SH-SY5Y (cell line): ENCODE results near the gene HMCN1.

ENCODE experiments used
- GATA2 ChIP-seq: IDR thresholded peaks from 2 replicates; pipeline ENCODE4 v1.6.1; 2011; ENCODE audit warnings: mild to moderate bottlenecking, low read depth, low read length
- GATA3 ChIP-seq: IDR thresholded peaks from 2 replicates; pipeline ENCODE4 v1.6.1; 2011; ENCODE audit warnings: low read depth, mild to moderate bottlenecking, low read length, moderate library complexity

- TF ChIP-seq GATA2 (no peak), GATA3 (no peak)
Observed at GRCh38 chr1:185984113-185984836, 250.1 kb downstream of the HMCN1 start.
